Hematopoietic multipotent progenitor cell treated with erythropoietin and hydrocortisone succinate and interleukin-3 and kit ligand, for 15 days (in vitro differentiated cells): ENCODE measurements around the gene RBM19.
"Not testable (repeated sequence)": the region's sequence is repeated elsewhere in the genome, so short reads cannot be mapped to it uniquely, and the experiment has no call there.

Experiments
- DNase-seq: peaks from one replicate; pipeline ENCODE4 v3.0.0-alpha.2; 2015; ENCODE audit warnings: low spot score

Gene RBM19

DNA sequence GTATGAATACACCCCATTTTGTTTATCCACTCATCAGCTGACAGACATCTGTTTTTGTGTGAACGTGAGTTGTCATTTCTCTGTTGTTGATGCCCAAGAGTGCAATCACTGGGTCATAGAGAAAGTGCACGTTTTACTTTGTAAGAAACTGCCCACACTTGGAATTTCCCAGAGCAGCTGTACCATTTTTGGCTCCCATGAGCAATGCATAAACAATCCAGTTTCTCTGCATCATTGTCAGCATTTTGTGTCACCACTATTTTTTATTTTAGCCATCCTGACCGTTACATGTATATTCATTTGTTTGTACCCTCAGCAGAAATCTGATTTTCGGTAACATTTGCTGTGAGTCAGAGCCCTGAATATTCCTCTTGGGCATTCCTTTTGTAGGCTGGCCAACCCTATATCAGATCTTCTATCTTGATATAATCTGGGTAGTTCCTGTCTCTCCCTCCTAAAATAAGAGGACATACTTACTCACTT, 62.7 kb downstream of the RBM19 start:
- DNase-seq, result no peak

- not testable (repeated sequence) for DNase-seq
Observed at GRCh38 chr12:113901319-113901718, 64.8 kb downstream of the RBM19 start.

DNA sequence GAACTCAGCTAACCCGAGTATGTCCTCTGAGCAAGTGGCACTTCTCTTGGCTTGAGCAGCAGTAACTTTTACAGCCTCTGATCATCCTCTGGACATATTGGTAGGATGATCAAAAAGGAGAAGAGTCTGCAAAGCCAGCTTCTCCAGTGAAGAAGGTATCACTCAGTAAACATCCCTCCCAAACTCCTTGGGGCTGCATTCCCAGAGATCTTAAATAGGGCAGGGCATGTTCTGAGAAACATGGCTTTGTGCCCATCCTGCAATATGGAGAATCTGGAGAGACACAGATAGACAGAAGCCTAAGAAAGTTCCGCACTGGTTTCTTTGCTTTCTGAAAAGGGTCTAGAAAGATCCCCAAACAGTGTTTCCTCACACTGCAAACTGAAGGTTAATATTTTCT, 65.4 kb downstream of the RBM19 start:
- no peak for DNase-seq

- no peak for DNase-seq
Observed at GRCh38 chr12:113899561-113900471, 66.3 kb downstream of the RBM19 start.

GRCh38 chr12:113899042-113899560, 67.0 kb downstream of the RBM19 start:
- DNase-seq, result no peak

DNA sequence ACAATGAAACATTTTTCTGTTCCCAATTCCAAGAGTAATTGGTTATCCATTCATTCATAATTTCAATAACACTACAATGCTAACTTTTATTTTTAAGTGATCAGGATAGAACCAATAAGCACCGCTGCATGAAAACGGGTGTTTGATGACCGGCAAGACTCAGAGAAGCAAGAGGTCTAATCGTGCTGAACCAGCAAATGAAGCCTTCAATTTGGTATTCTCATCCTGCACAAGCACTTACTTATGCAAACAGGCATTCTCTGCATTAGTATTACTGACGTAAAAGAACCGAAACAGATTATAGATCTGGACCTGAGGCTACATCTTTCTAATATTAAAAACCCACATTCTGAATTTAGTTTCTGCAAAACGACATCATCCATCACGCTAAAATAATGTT, 67.7 kb downstream of the RBM19 start:
- no peak for DNase-seq

GRCh38 chr12:113897406-113897805, 68.7 kb downstream of the RBM19 start:
- DNase-seq, result no peak

- no peak for DNase-seq
Observed at GRCh38 chr12:113896841-113897240, 69.3 kb downstream of the RBM19 start.

DNA sequence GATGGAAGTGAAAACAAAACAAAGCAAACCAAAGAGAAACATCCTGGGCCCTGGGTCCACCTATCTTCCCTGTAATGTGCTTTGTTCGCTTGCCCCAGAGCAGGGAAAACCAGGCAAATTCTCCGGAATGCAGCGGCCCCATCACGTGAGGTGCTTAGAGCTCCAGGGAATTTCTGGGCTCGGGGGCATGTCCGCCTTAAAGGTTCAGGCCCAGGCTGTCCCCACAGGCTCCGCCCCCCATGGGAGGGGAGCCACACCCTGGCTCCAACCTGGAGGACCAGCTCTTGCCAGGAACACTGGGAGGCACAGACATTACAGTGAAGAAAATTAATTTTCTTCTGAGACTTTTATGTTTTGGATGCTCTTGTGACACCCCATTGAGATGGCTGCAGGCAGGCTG, 69.9 kb downstream of the RBM19 start:
- DNase-seq, result no peak

DNA sequence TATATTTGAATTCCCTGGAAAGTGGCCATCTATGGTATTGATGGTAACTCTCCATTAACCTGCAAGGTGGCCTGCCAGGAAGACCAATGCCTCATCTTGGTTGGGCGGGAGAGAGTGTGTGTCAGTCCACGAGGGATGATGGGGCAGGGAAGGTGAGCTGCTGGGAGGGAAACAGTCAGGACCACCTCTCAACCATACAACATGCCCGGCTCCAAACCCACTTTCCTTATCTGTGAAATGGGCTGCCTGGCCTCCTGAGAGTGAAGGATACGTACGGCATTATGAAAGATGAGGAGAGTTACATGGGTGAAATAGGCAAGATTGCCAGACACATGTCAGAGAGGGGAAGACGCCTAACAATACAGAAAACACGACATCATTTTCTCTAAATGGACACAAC, 70.9 kb downstream of the RBM19 start:
- DNase-seq, result no peak

GRCh38 chr12:113894697-113895096, 71.4 kb downstream of the RBM19 start:
- no peak for DNase-seq

DNA sequence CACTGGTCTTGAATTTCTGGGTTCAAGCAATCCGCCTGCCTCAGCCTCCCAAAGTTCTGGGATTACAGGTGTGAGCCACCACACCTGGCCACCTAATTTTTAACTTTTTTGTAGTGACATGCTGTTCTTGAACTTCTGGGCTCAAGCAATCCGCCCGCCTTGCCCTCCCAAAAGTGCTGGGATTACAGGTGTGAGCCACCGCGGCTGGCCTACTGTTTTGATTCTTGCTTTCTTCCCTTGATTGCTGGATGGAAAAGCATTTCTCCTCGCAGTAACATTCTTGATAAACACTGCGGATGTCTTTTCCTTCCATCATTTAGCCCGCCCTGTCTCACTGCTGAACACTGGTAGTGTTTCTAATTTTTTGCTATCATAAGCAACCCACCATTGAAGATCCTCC, 72.9 kb downstream of the RBM19 start:
- DNase-seq, result no peak

DNA sequence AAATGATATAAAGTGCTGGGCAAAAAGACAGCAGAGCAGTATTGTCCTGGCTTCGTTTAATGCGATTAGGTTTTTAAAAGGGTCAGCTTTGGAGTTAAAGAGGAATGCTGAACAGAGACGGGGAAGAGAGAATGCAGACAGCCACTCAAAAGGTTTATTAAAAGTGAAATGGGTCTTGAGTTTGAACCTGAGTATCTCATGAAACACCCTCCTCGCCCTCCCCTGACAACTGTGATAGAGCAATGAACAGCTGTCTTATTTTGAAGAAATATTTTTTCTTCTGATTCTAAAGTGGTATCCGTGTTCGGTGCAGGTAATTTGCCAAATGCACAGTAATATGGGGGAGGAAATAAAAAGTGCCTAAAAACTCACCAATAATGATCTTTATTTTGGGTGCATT, 73.6 kb downstream of the RBM19 start:
- DNase-seq, result no peak

GRCh38 chr12:113891739-113892520, 74.2 kb downstream of the RBM19 start:
- DNase-seq, result no peak

DNA sequence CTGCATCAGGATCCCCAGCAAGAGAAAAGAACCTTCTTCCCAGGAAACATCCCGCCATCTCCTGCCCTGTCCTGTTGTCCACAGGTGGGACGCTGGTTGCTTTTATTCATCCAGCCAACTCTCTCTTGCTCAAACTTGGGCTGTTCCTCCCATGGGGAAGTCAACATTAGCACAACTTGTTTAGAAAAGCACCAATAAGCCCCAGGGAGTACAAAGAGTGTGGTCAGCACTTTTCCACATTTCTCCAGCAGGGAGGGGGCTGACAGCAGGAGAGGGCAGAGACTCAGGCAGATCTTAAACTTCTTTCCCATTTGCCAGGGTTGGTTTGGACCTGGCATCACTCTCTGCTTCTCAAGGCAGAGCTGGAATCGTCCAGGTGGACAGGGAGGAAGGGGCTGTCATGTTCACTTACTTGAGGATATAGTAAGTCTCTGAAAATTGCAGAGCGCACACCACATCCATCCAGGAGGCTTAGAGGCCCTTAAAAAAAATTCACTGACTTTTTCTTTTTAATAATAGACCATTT, 74.9 kb downstream of the RBM19 start:
- no peak for DNase-seq

DNA sequence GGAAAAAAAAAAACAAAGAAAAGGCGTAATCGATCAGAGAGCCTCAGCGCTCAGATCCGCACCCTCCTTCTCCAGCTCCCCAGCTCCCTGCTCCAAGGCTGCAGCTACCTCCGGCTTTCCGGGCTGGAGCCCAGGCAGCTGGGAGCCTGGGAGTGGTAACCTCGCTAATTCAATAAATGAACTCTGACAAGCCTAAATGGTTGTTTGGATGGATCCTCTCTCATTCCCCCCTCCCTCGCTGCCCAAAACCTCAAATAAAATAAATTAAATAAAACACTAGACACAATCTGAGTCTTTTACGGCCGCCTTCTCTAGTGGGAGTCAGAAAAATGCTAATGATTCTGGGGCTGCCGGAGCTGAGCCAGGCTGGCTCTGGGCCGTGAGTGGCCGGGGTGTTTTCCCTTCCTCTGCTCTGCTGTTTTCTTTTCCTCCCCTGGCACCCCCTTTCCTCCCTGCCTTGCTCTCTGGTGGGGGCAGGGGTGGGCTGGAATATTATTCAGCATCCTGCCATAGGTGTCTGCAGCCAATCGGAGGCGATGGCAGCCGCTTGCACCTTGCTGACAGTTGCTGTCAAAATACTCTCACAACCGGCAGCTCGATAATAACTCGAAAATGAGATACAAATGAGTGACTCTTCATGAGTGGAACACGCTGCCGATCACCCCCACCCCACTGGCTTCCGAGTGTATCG, 76.1 kb downstream of the RBM19 start:
- DNase-seq, result no peak

DNA sequence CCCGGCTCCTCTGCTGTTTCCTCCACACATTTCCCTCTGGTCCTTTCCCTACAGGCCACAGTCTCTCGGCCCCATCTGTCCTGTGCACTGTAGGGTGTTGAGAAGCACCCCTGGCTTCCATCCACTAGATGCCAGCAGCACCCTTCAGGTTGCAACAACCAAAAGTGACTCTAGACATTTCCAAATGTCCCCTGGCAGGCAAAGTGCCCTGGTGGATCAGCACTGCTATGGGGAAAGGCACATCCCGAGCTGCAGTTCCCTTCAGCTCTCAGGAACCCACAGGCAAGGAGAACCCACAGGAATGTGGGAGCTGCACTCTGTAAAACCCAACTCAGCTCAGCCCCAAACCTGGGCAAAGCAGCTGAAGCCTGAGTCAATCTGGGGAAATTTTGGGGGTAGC, 77.0 kb downstream of the RBM19 start:
- no peak for DNase-seq

DNA sequence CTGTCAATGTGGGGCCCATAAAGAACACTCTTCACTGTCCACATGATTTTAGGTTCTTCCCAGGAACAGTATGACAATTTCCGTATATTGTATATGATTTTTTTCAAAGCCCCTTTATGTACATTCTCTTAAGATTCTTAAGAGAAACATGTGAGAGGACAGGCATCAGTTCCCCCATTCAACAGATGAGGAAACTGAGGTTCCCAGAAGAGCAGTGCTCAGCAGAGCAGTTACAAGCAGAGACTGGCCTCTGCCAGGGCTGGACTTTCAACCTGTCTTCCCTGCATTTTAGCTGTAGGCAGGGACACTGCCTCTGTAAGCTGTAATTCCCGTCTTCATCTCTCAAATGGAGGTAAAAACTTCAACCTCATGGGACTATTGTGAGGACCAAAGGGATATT, 77.7 kb downstream of the RBM19 start:
- DNase-seq, result no peak

- DNase-seq, result no peak
Observed at GRCh38 chr12:113887906-113888305, 78.2 kb downstream of the RBM19 start.

DNA sequence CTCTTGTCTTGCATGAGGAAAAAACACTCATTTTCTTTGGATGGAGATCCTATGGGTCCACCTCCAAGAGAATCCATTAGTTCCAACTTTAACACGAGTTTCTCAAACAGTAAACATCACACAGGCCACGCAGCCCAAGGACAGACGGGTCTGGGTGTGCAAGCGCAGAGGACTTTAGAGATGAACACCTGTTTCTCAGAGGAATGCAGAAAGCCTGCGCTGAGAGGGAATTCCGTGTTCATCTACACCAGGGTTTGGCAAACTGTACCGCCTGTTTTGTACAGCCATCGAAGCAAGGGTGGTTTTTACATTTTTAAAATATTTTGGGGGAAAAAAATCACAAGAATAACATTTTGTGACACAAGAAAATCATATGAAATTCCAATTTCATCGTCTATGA, 79.4 kb downstream of the RBM19 start:
- no peak for DNase-seq

GRCh38 chr12:113884392-113884791, 81.7 kb downstream of the RBM19 start:
- DNase-seq, result no peak

DNA sequence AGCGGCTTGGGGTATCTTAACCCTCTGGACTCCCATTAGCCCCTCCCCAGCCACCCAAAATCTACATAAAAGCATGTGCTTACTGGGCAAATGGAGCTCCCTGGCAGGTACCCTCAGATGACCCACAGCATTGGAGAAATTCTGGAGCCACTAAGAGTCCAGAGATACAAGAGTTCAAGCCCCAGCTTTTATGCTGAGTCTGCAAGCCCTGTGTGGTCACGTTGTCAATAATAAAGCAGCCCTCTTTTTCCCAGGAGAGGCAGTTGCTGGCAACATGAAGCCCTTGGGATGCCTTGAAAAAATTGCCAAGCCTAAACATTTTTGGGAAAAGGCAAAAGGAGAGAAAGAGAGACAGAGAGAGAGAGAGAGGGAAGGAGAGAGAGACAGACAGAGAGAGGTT, 83.4 kb downstream of the RBM19 start:
- no peak for DNase-seq
